ENCODE data around the gene SERTAD2.
A peak's percentile ranks its signal among the peaks of the same experiment; 100 is the strongest.

SERTAD2 gene

GRCh38 chr2:64653109-64654062, at the start of gene SERTAD2:
TSS of gene SERTAD2 (minus strand) at chr2:64653913. CDS start at chr2:64636871, 17,042 bp downstream.
- H3K4me3 ChIP-seq = peak within 1 kb of the TSS; percentile 98
- no peak for TF ChIP-seq CTCF (IDR thresholded peaks at IDR 0.05)
- H3K27ac ChIP-seq = peak within 1 kb of the TSS; percentile 99 to 100
- DNase-seq (ENCODE audit: low spot score) = peak; percentile 92

GRCh38 chr2:64700133-64700809, 46.6 kb upstream of the SERTAD2 start:
- Histone ChIP-seq H3K27ac (no peak overlapping the region), H3K4me3 (no peak overlapping the region)
- DNase-seq (ENCODE audit: low spot score) = no peak
- no peak for TF ChIP-seq CTCF (IDR thresholded peaks at IDR 0.05)

GRCh38 chr2:64699712-64700111, 46.0 kb upstream of the SERTAD2 start:
- H3K4me3 ChIP-seq = no peak overlapping the region
- DNase-seq (ENCODE audit: low spot score) = no peak
- H3K27ac ChIP-seq = no peak overlapping the region
- TF ChIP-seq CTCF (IDR thresholded peaks at IDR 0.05) = no peak

- H3K4me3 ChIP-seq = no peak overlapping the region
- no peak for DNase-seq (ENCODE audit: low spot score)
- H3K27ac ChIP-seq = no peak overlapping the region
- no peak for TF ChIP-seq CTCF (IDR thresholded peaks at IDR 0.05)
Observed at GRCh38 chr2:64698668-64699444, 45.1 kb upstream of the SERTAD2 start.

- DNase-seq (ENCODE audit: low spot score) = no peak
- no peak for TF ChIP-seq CTCF (IDR thresholded peaks at IDR 0.05)
- Histone ChIP-seq H3K27ac (no peak overlapping the region), H3K4me3 (no peak overlapping the region)
Observed at GRCh38 chr2:64698177-64698643, 44.5 kb upstream of the SERTAD2 start.

- H3K4me3 ChIP-seq = no peak overlapping the region
- TF ChIP-seq CTCF (IDR thresholded peaks at IDR 0.05) = no peak
- H3K27ac ChIP-seq = no peak overlapping the region
- no peak for DNase-seq (ENCODE audit: low spot score)
Observed at GRCh38 chr2:64697297-64698176, 43.8 kb upstream of the SERTAD2 start.

Data from coronary artery (tissue), 2 donors.